Duodenal mucosa (tissue), 2 donors: ENCODE results near the gene HOXC9.

Experiments used
- H3K27ac ChIP-seq: one replicate; pipeline ENCODE4 v1.7.0; 2013; ENCODE audit warnings: low read depth, low read length
- H3K27me3 ChIP-seq, 2 donors: one replicate each; pipeline ENCODE4 v1.7.0; 2013; ENCODE audit warnings: low read length in 2 of 2, control low read depth in 1 of 2; ENCODE audit not compliant: insufficient read depth in 2 of 2, control insufficient read depth in 1 of 2
- H3K36me3 ChIP-seq, 2 donors: one replicate each; pipeline ENCODE4 v1.7.0; 2013; ENCODE audit warnings: low read length in 2 of 2, control low read depth in 1 of 2; ENCODE audit not compliant: insufficient read depth in 2 of 2, control insufficient read depth in 1 of 2
- H3K4me1 ChIP-seq, 2 donors: one replicate each; pipeline ENCODE4 v1.7.0; 2013; ENCODE audit warnings: low read length in 2 of 2, control low read depth in 1 of 2; ENCODE audit not compliant: insufficient read depth in 2 of 2, control insufficient read depth in 1 of 2
- H3K4me3 ChIP-seq, 2 donors: one replicate each; pipeline ENCODE4 v1.7.0; 2013; ENCODE audit warnings: low read length in 2 of 2, low read depth in 1 of 2
- H3K9ac ChIP-seq, 2 donors: one replicate each; pipeline ENCODE4 v1.7.0; 2013; ENCODE audit warnings: low read length in 2 of 2, low read depth in 1 of 2
- H3K9me3 ChIP-seq, 2 donors: one replicate each; pipeline ENCODE4 v1.7.0; 2013; ENCODE audit warnings: low read length in 2 of 2, control low read depth in 1 of 2; ENCODE audit not compliant: control insufficient read depth in 1 of 2

The HOXC9 gene

GRCh38 chr12:53990311-53991076, 9.5 kb upstream of the HOXC9 start:
- no peaks in the 10 kb centered on the region for H3K9me3 ChIP-seq
- H3K4me1 ChIP-seq: peaks cover 17 to 22% of the 10 kb centered on the region in 2 donors
- H3K36me3 ChIP-seq: no peaks in the 10 kb centered on the region
- peaks cover 99 to 100% of the 10 kb centered on the region in 2 donors for H3K27me3 ChIP-seq
- no peak overlapping the region for H3K9ac ChIP-seq
- H3K4me3 ChIP-seq: no peak overlapping the region
- no peak overlapping the region for H3K27ac ChIP-seq

- peaks cover 19 to 21% of the 10 kb centered on the region in 2 donors for H3K4me1 ChIP-seq
- peaks cover 95 to 100% of the 10 kb centered on the region in 2 donors for H3K27me3 ChIP-seq
- no peak overlapping the region for H3K27ac ChIP-seq
These were observed 8.9 kb upstream of the HOXC9 start for GRCh38 chr12:53991077-53991460.

GRCh38 chr12:53992377-53992889, 7.5 kb upstream of the HOXC9 start:
- peaks cover 19 to 24% of the 10 kb centered on the region in 2 donors for H3K4me1 ChIP-seq
- H3K27me3 ChIP-seq: peaks cover 95 to 100% of the 10 kb centered on the region in 2 donors
- H3K9ac ChIP-seq: no peak overlapping the region
- H3K9me3 ChIP-seq: no peaks in the 10 kb centered on the region
- no peak overlapping the region for H3K4me3 ChIP-seq
- H3K36me3 ChIP-seq: no peaks in the 10 kb centered on the region
- H3K27ac ChIP-seq: no peak overlapping the region

More at GRCh38 chr12:53991077-53991460, 8.9 kb upstream of the HOXC9 start:
- H3K4me3 ChIP-seq: no peak overlapping the region
- no peaks in the 10 kb centered on the region for H3K9me3 ChIP-seq
- H3K9ac ChIP-seq: no peak overlapping the region
- no peaks in the 10 kb centered on the region for H3K36me3 ChIP-seq

GRCh38 chr12:53993162-53994008, 6.6 kb upstream of the HOXC9 start:
- Histone ChIP-seq H3K9ac (no peak overlapping the region), H3K36me3 (no peaks in the 10 kb centered on the region), H3K4me1 (peaks cover 19 to 24% of the 10 kb centered on the region in 2 donors), H3K9me3 (no peaks in the 10 kb centered on the region), H3K27ac (peak overlapping the region; percentile 70), H3K27me3 (peaks cover 95 to 100% of the 10 kb centered on the region in 2 donors), H3K4me3 (no peak overlapping the region)

GRCh38 chr12:53994009-53994263, 6.0 kb upstream of the HOXC9 start:
- Histone ChIP-seq H3K9ac (no peak overlapping the region), H3K9me3 (no peaks in the 10 kb centered on the region), H3K4me1 (peaks cover 19 to 24% of the 10 kb centered on the region in 2 donors), H3K36me3 (no peaks in the 10 kb centered on the region), H3K27ac (no peak overlapping the region), H3K4me3 (no peak overlapping the region), H3K27me3 (peaks cover 95 to 100% of the 10 kb centered on the region in 2 donors)

GRCh38 chr12:53994264-53995001, 5.5 kb upstream of the HOXC9 start:
- Histone ChIP-seq H3K27me3 (peaks cover 91 to 100% of the 10 kb centered on the region in 2 donors), H3K9me3 (no peaks in the 10 kb centered on the region), H3K4me1 (peaks cover 18 to 23% of the 10 kb centered on the region in 2 donors), H3K27ac (no peak overlapping the region), H3K9ac (no peak overlapping the region), H3K36me3 (no peaks in the 10 kb centered on the region), H3K4me3 (peak overlapping the region in 1 of 2 donors; percentile 70)

GRCh38 chr12:53995002-53995377, 5.0 kb upstream of the HOXC9 start:
- Histone ChIP-seq H3K27me3 (peaks cover 92 to 100% of the 10 kb centered on the region in 2 donors), H3K27ac (no peak overlapping the region), H3K4me3 (peak overlapping the region; percentile 70 to 73), H3K9ac (no peak overlapping the region), H3K9me3 (no peaks in the 10 kb centered on the region), H3K4me1 (peaks cover 16 to 21% of the 10 kb centered on the region in 2 donors), H3K36me3 (no peaks in the 10 kb centered on the region)

GRCh38 chr12:53995378-53996239, 4.4 kb upstream of the HOXC9 start:
- Histone ChIP-seq H3K4me3 (peak overlapping the region; percentile 70 to 73), H3K9ac (peak overlapping the region; percentile 54 to 59), H3K27ac (no peak overlapping the region), H3K27me3 (peaks cover 92 to 100% of the 10 kb centered on the region in 2 donors), H3K4me1 (peaks cover 16 to 21% of the 10 kb centered on the region in 2 donors), H3K36me3 (no peaks in the 10 kb centered on the region), H3K9me3 (no peaks in the 10 kb centered on the region)
